ENCODE results near the gene OLFML1.

DNA sequence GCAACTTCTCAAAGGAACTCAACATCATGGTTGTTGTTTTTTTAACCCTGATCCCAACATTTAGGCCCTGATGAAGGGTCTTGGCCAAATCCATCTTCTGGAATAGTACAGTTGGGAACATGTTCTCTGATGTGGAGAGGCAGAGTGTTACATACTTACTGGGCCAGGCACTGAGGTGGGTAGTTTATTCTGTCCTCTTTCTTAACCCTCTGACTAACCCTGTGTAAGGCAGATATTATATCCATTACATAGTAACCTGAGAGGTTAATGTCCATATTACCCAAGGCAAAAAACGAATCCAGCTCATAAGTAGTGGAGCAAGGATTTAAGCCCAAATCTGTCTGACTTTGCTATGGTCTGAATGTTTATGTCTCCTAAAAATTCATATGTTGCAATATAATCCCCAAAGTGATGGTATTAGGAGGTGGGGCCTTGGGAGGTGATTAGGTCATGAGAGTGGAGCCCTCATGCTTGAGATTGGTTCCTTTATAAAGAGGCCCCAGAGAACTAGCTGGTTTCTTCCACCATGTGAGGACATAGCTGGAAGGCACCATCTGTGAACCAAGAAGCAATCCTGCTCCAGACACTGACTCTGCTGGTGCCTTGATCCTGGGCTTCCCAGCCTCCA is 44.8 kb downstream of the OLFML1 start:
- TF ChIP-seq TAF1 (IDR thresholded peaks at IDR 0.05; ENCODE audit: low read depth, low read length) (no peak), CEBPB (IDR thresholded peaks at IDR 0.05; ENCODE audit: low read depth, low read length) (no peak), GTF2F1 (IDR thresholded peaks at IDR 0.05; ENCODE audit: borderline replicate concordance, low read depth, low read length) (no peak), POLR2A (IDR thresholded peaks at IDR 0.05; ENCODE audit: control extremely low read depth in 1 of 2, low read depth in 2 of 2, low read length in 2 of 2) (no peak), SP2 (IDR thresholded peaks at IDR 0.05; ENCODE audit: low read length) (no peak), POLR2AphosphoS5 (IDR thresholded peaks at IDR 0.05; ENCODE audit: low read depth, low read length) (no peak), POU5F1 (IDR thresholded peaks at IDR 0.05; ENCODE audit: low read depth, low read length) (no peak), YY1 (IDR thresholded peaks at IDR 0.05; ENCODE audit: low read depth, low read length) (no peak), EZH2 (IDR thresholded peaks at IDR 0.05; ENCODE audit: low read depth, low read length, severe bottlenecking) (no peak)
- TF ChIP-seq, protein P1, sequence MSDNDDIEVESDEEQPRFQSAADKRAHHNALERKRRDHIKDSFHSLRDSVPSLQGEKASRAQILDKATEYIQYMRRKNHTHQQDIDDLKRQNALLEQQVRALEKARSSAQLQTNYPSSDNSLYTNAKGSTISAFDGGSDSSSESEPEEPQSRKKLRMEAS (IDR thresholded peaks at IDR 0.05): no peak
- TF ChIP-seq, protein P2, sequence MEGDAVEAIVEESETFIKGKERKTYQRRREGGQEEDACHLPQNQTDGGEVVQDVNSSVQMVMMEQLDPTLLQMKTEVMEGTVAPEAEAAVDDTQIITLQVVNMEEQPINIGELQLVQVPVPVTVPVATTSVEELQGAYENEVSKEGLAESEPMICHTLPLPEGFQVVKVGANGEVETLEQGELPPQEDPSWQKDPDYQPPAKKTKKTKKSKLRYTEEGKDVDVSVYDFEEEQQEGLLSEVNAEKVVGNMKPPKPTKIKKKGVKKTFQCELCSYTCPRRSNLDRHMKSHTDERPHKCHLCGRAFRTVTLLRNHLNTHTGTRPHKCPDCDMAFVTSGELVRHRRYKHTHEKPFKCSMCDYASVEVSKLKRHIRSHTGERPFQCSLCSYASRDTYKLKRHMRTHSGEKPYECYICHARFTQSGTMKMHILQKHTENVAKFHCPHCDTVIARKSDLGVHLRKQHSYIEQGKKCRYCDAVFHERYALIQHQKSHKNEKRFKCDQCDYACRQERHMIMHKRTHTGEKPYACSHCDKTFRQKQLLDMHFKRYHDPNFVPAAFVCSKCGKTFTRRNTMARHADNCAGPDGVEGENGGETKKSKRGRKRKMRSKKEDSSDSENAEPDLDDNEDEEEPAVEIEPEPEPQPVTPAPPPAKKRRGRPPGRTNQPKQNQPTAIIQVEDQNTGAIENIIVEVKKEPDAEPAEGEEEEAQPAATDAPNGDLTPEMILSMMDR (IDR thresholded peaks at IDR 0.05; ENCODE audit: control extremely low read depth in 1 of 3, insufficient read depth in 1 of 3, low read depth in 1 of 3, low read length in 3 of 3): no peak
- TF ChIP-seq, protein P3, sequence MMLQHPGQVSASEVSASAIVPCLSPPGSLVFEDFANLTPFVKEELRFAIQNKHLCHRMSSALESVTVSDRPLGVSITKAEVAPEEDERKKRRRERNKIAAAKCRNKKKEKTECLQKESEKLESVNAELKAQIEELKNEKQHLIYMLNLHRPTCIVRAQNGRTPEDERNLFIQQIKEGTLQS (IDR thresholded peaks at IDR 0.05; ENCODE audit: insufficient read depth, low read depth, low read length): no peak
- TF ChIP-seq, protein P4, sequence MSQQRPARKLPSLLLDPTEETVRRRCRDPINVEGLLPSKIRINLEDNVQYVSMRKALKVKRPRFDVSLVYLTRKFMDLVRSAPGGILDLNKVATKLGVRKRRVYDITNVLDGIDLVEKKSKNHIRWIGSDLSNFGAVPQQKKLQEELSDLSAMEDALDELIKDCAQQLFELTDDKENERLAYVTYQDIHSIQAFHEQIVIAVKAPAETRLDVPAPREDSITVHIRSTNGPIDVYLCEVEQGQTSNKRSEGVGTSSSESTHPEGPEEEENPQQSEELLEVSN (IDR thresholded peaks at IDR 0.05): no peak
